K562 (cell line): ENCODE results near the gene EGR1. TPM values are rescaled to one million over a fixed set of nuclear protein-coding genes. Genes with fewer than 3 reads are reported as not detected.

ENCODE experiments used
- ATAC-seq: fragments of 200-7000 bp; cut with Tn5 transposase; 3 replicates; pipeline ENCODE4 v1.9.1; 2020; ENCODE audit warnings: moderate library complexity
- BruUV-seq: library from RNA; stranded (reverse); fragments of 400-500 nt; replicated peaks from 2 replicates; lab custom pipeline; 2021; lab: Mats Ljungman, UMichigan
- CTCF ChIA-PET: fragments of 300-600 bp; formaldehyde crosslinking; extraction: SDS; loops from one replicate; lab custom pipeline; 2021; ENCODE audit warnings: low intra/inter-chr PET ratio; lab: Yijun Ruan, JAX
- POLR2A ChIA-PET: fragments of 300-600, 350-650 bp; sonication (Branson Sonifier 250); formaldehyde crosslinking; extraction: SDS; loops from one replicate; lab custom pipeline; 2021; ENCODE audit warnings: antibody characterized with exemption, inconsistent platforms; lab: Yijun Ruan, JAX
- DNase-seq, 4 experiments: peaks; one replicate each; pipeline versions ENCODE4 v3.0.0 to v3.0.0-alpha.2; 2011 to 2018; ENCODE audit warnings: low spot score in 3 of 4, mixed read lengths in 3 of 4; ENCODE audit errors: extremely low read depth in 1 of 4
- FAIRE-seq: peaks from 2 replicates; lab custom pipeline; 2011; peaks lifted over from hg19 to GRCh38; lab: Jason Lieb, UNC
- H2AFZ ChIP-seq: 2 replicates; pipeline ENCODE4 v1.6.0; 2011; ENCODE audit warnings: low read depth, low read length, control low read depth, inconsistent platforms
- H3K27ac ChIP-seq: fragments of 200-600 bp; 3 replicates; pipeline ENCODE4 v1.8.0; 2011; ENCODE audit warnings: low read depth, mild to moderate bottlenecking, control low read depth, inconsistent platforms, low read length, moderate library complexity, mixed read lengths; ENCODE audit errors: extremely low read depth
- H3K27me3 ChIP-seq, 2 experiments: fragments of 300-600 bp in 1 of 2; 2 replicates in 1 of 2; 3 replicates in 1 of 2; pipeline versions ENCODE4 v1.6.0 to v1.8.0; 2011; ENCODE audit warnings: inconsistent platforms in 2 of 2, low read length in 2 of 2, mild to moderate bottlenecking in 1 of 2, mixed read lengths in 1 of 2, moderate library complexity in 1 of 2; ENCODE audit not compliant: control insufficient read depth in 2 of 2, insufficient read depth in 2 of 2
- H3K36me3 ChIP-seq: fragments of 300-600 bp; 3 replicates; pipeline ENCODE4 v1.8.0; 2011; ENCODE audit warnings: mild to moderate bottlenecking, low read length, inconsistent platforms; ENCODE audit not compliant: control insufficient read depth, insufficient read depth
- H3K4me1 ChIP-seq, 2 experiments: fragments of 200-600 bp in 1 of 2; replicated peaks in 1 of 2; 2 replicates in 1 of 2; 3 replicates in 1 of 2; pipeline versions ENCODE4 v1.5.1 to v1.8.0; 2011; ENCODE audit warnings: inconsistent platforms in 2 of 2, low read length in 2 of 2, mild to moderate bottlenecking in 1 of 2, mixed read lengths in 1 of 2, moderate library complexity in 1 of 2; ENCODE audit not compliant: control insufficient read depth in 2 of 2, insufficient read depth in 2 of 2
- H3K4me2 ChIP-seq: 2 replicates; pipeline ENCODE4 v1.6.1; 2011; ENCODE audit warnings: low read length, control low read depth, inconsistent platforms, mixed read lengths; ENCODE audit not compliant: insufficient read depth
- H3K4me3 ChIP-seq: fragments of 200-600 bp; sonication (generic), shearing (Covaris generic); 2 replicates; pipeline ENCODE4 v1.5.1; 2016; ENCODE audit warnings: control low read depth, inconsistent platforms
- H3K79me2 ChIP-seq: fragments of 200-600 bp; 3 replicates; pipeline ENCODE4 v1.8.0; 2011; ENCODE audit warnings: low read length, inconsistent platforms; ENCODE audit not compliant: control insufficient read depth, insufficient read depth
- H3K9ac ChIP-seq, 2 experiments: 2 replicates each; pipeline versions ENCODE4 v1.6.0 to v1.6.1; 2011; ENCODE audit warnings: low read depth in 2 of 2, low read length in 2 of 2, control low read depth in 1 of 2, inconsistent platforms in 1 of 2, mild to moderate bottlenecking in 1 of 2, mixed read lengths in 1 of 2; ENCODE audit not compliant: insufficient read depth in 1 of 2
- H3K9me1 ChIP-seq: one replicate; pipeline ENCODE4 v1.6.0; 2011; ENCODE audit warnings: inconsistent platforms, mild to moderate bottlenecking, low read length, moderate library complexity; ENCODE audit not compliant: control insufficient read depth, insufficient read depth
- H3K9me3 ChIP-seq: replicated peaks from 2 replicates; pipeline ENCODE4 v1.5.1; 2011; ENCODE audit warnings: low read depth, low read length, inconsistent platforms; ENCODE audit not compliant: control insufficient read depth, insufficient read depth
- H4K20me1 ChIP-seq: replicated peaks from 2 replicates; pipeline ENCODE4 v1.6.1; 2011; ENCODE audit warnings: low read length, inconsistent platforms, mixed read lengths; ENCODE audit not compliant: control insufficient read depth, insufficient read depth
- CCNT2 ChIP-seq: IDR thresholded peaks from 2 replicates; pipeline ENCODE4 v1.6.1; 2011; ENCODE audit warnings: borderline replicate concordance, low read depth, mild to moderate bottlenecking, moderate library complexity, mixed read lengths, low read length; ENCODE audit not compliant: insufficient read length; ENCODE audit errors: extremely low read depth
- RBM22 ChIP-seq: fragments of 200-400 bp; formaldehyde crosslinking; IDR thresholded peaks from 2 replicates; pipeline ENCODE4 v1.6.1; 2018; ENCODE audit warnings: low read length, low read depth; ENCODE audit not compliant: poor library complexity, severe bottlenecking
- SRSF3 ChIP-seq: fragments of 200-400 bp; formaldehyde crosslinking; IDR thresholded peaks from 2 replicates; pipeline ENCODE4 v1.6.1; 2016; ENCODE audit warnings: mild to moderate bottlenecking, low read length, moderate library complexity; ENCODE audit not compliant: insufficient read depth
- WGBS: fragments of 100-300 bp; shearing (Covaris generic); methylation state at CpG from one replicate; pipeline ENCODE4 v1.1.6; 2016; ENCODE audit warnings: low coverage, mixed read lengths; ENCODE audit not compliant: insufficient coverage; ENCODE audit errors: missing lambda C conversion rate; 5-methylcytosine and 5-hydroxymethylcytosine counted together
- in situ Hi-C: fragments of 300-500 bp; cut with MboI; formaldehyde crosslinking; loops from 4 replicates; pipeline ENCODE4 v1.15.0; 2018; ENCODE audit warnings: inconsistent platforms, mixed read lengths
- intact Hi-C: fragments of 100-400 bp; cut with micrococcal nuclease; formaldehyde crosslinking; loops from 2 replicates; pipeline ENCODE4 v1.14.2; 2022
- polyA plus RNA-seq, 8 experiments: library from polyadenylated mRNA; depleted of rRNA in 4 of 8; stranded (reverse) in 5 of 8; unstranded in 3 of 8; fragments of >200 nt; fragmentation: Nextera tagmentation in 2 of 8; fragmentation: Illumina TruSeq in 1 of 8; extraction: Ambion mirVana in 2 of 8; extraction: Trizol in 1 of 8; gene quantifications; 2 replicates each; pipeline versions ENCODE4 v1.2.1 to v1.2.3, GENCODE V29; 2011 to 2014; ENCODE audit warnings: inconsistent platforms in 1 of 8, missing spikeins in 1 of 8
- total RNA-seq, 7 experiments: library from RNA; depleted of rRNA in 6 of 7; stranded (reverse); fragments of >200 nt in 6 of 7; fragmentation: Illumina TruSeq in 2 of 7; extraction: Trizol in 2 of 7; gene quantifications; 2 replicates each; pipeline versions ENCODE4 v1.2.1 to v1.2.3, GENCODE V29; 2011 to 2021; ENCODE audit warnings: low replicate concordance in 1 of 7
- TF ChIP-seq, protein P1 (sequence below): fragments of 450-650 bp; formaldehyde crosslinking; IDR thresholded peaks from 2 replicates; pipeline ENCODE4 v1.4.0; 2020; ENCODE audit warnings: mild to moderate bottlenecking, mixed read lengths
- TF ChIP-seq, protein P2 (sequence below), 2 experiments: fragments of 450-650 bp in 1 of 2; sonication (generic) in 1 of 2; formaldehyde crosslinking in 1 of 2; IDR thresholded peaks in 1 of 2; conservative IDR thresholded peaks in 1 of 2; 2 replicates each; pipeline versions ENCODE4 v1.6.1 to v1.8.1; 2016 to 2023; ENCODE audit warnings: mild to moderate bottlenecking in 2 of 2, moderate library complexity in 2 of 2, inconsistent platforms in 1 of 2, missing genetic modification reagents in 1 of 2

The EGR1 gene
- total and polyA plus RNA-seq, 9 of the 15 experiments (the other 6 are each of a cell fraction or from before 2014, with no cell fraction given) = 1.3 to 132 (median 21.5) TPM

DNA sequence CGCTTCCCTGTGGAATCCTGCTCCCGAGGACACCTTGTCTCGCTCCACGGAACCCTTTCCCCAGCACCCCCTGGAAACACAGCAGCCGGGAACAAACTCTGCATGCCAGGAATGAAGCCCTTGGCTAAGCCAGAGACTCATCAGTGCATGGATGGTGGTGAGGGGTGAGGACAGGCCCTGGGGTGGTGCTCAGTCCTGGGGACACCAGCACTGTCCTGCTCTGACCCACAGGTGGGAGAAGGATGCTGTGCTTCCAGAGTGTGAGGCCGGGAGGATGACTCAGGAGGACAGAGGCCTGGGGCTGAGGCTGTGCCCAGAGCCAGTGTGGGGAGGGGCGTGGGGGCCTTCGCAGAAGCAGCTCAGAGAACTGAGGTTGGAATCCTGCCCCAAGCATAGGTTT is 11.2 kb upstream of the EGR1 start (continued):
- TF ChIP-seq, protein P1, sequence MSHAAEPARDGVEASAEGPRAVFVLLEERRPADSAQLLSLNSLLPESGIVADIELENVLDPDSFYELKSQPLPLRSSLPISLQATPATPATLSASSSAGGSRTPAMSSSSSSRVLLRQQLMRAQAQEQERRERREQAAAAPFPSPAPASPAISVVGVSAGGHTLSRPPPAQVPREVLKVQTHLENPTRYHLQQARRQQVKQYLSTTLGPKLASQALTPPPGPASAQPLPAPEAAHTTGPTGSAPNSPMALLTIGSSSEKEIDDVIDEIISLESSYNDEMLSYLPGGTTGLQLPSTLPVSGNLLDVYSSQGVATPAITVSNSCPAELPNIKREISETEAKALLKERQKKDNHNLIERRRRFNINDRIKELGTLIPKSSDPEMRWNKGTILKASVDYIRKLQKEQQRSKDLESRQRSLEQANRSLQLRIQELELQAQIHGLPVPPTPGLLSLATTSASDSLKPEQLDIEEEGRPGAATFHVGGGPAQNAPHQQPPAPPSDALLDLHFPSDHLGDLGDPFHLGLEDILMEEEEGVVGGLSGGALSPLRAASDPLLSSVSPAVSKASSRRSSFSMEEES (CRISPR knock-in tag) = no peak
- TF ChIP-seq CCNT2 = no peak
- TF ChIP-seq SRSF3 = no peak
- TF ChIP-seq RBM22 = no peak
- TF ChIP-seq, all 486 proteins: peak for 0

DNA sequence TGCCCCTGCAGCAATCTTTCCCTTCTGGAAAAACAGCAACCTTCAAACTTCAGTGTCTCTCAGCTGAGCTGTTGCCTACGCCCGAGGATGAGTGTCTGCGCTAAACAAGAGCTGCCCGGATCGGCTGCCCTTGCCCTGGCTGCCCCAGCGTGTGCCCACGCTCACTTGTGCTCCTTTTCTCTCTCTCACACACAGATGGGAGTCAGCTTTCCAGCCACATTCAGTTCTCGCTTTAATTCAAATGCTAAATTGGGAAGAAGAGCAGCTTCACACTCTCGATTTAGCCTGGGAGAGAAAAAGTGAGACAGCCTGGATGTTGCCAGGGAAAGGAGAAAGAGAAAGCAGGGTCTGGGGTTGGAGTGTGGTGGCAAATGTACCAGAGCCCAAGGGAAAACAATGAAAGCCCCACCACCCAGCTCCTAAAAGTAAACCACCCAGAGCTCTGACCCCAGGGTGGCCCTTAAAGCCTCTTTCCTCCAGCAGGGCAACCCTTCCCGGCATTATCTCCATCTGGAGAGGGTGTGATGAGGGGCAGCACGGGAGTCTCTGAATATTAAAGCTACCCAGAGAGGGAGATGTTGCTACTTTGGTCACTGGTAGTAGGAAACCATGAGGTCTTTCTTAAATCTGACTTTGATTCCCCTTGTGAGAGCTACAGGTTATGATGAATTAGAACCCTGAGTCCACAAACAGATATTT is 9.9 kb upstream of the EGR1 start:
- Histone ChIP-seq H3K36me3 (no peaks in the 10 kb centered on the region), H3K9me1 (no peaks in the 10 kb centered on the region), H3K9me3 (no peaks in the 10 kb centered on the region), H2AFZ (no peak overlapping the region), H4K20me1 (no peaks in the 10 kb centered on the region), H3K27me3 (no peaks in the 10 kb centered on the region), H3K4me2 (no peak overlapping the region), H3K79me2 (no peaks in the 10 kb centered on the region), H3K9ac (no peak overlapping the region; a peak in 1 of 4 replicates), H3K4me1 (peaks cover 17 to 35% of the 10 kb centered on the region in 2 experiments), H3K4me3 (no peak overlapping the region), H3K27ac (no peak overlapping the region)
- FAIRE-seq (no peak), DNase-seq (no peak), ATAC-seq (no peak)
- BruUV-seq = no TSS peak
- WGBS = 33% methylated on average over 11 of the region's 11 CpGs
- ChIA-PET POLR2A (interaction anchor here (0.6 to 3.4 kb wide), 8 partner anchors 8 to 271 kb away, joined by 3 to 28 read pairs (median 3); partner anchors contain the start of genes CDC23, EGR1 and ETF1), CTCF (no interaction called here)
- TF ChIP-seq, protein P2, sequence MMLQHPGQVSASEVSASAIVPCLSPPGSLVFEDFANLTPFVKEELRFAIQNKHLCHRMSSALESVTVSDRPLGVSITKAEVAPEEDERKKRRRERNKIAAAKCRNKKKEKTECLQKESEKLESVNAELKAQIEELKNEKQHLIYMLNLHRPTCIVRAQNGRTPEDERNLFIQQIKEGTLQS (IDR thresholded peaks at IDR 0.05) = no peak
- TF ChIP-seq, protein P2 (CRISPR knock-in tag; conservative IDR thresholded peaks at IDR 0.05) = no peak
- in situ Hi-C loops = no loop called here
- intact Hi-C loops = loop anchor here (10.0 kb wide), 1 partner anchor 179 kb away; no protein-coding TSS in a partner anchor
